Ramos (cell line): ENCODE measurements around the gene INCENP.
"Not testable (repeated sequence)": the region's sequence is repeated elsewhere in the genome, so short reads cannot be mapped to it uniquely, and the experiment has no call there.

Experiments
- in situ Hi-C: fragments of 300-500 bp; cut with MboI; formaldehyde crosslinking; loops from one replicate; pipeline ENCODE4 v1.14.3; 2022; ENCODE audit warnings: low sequenced_read_pairs; ENCODE audit not compliant: unreplicated experiment

INCENP gene

GRCh38 chr11:62153617-62154016, 29.8 kb downstream of the INCENP start:
- in situ Hi-C loops = no loop called here

GRCh38 chr11:62157603-62158002, 33.8 kb downstream of the INCENP start:
- in situ Hi-C loops = no loop called here

GRCh38 chr11:62166371-62166770, 42.6 kb downstream of the INCENP start:
- in situ Hi-C loops = no loop called here

- in situ Hi-C loops = no loop called here
Observed at GRCh38 chr11:62169448-62169847, 45.6 kb downstream of the INCENP start.

- in situ Hi-C loops = loop anchor here (5.0 kb wide), 1 partner anchor 142 kb away; no protein-coding TSS in a partner anchor
Observed at GRCh38 chr11:62169935-62170334, 46.1 kb downstream of the INCENP start.

GRCh38 chr11:62171261-62171723, 47.5 kb downstream of the INCENP start:
- in situ Hi-C loops = loop anchor here (5.0 kb wide), 1 partner anchor 141 kb away; no protein-coding TSS in a partner anchor

- in situ Hi-C loops = loop anchor here (5.0 kb wide), 1 partner anchor 140 kb away; no protein-coding TSS in a partner anchor
Observed at GRCh38 chr11:62172294-62172693, 48.5 kb downstream of the INCENP start.

- in situ Hi-C loops = no loop called here
Observed at GRCh38 chr11:62176766-62177165, 53.0 kb downstream of the INCENP start.

- in situ Hi-C loops = no loop called here
Observed at GRCh38 chr11:62179995-62180394, 56.2 kb downstream of the INCENP start.

GRCh38 chr11:62181097-62181496, 57.3 kb downstream of the INCENP start:
- in situ Hi-C loops = no loop called here

- in situ Hi-C loops = no loop called here
Observed at GRCh38 chr11:62182147-62182891, 58.5 kb downstream of the INCENP start.

GRCh38 chr11:62186195-62186594, 62.4 kb downstream of the INCENP start:
- in situ Hi-C loops = no loop called here

GRCh38 chr11:62190011-62190410, 66.2 kb downstream of the INCENP start, which contains the start of gene SCGB1D1:
Gene SCGB1D1 (plus strand): TSS chr11:62190216. CDS start chr11:62190285, 69 bp downstream.
- in situ Hi-C loops = no loop called here

GRCh38 chr11:62193952-62194351, 70.1 kb downstream of the INCENP start:
- in situ Hi-C loops = no loop called here

- in situ Hi-C loops = not testable (repeated sequence)
Observed at GRCh38 chr11:62195010-62195409, 71.2 kb downstream of the INCENP start.

- in situ Hi-C loops = no loop called here
Observed at GRCh38 chr11:62195945-62196344, 72.1 kb downstream of the INCENP start.

- in situ Hi-C loops = not testable (repeated sequence)
Observed at GRCh38 chr11:62197400-62197799, 73.6 kb downstream of the INCENP start.

- in situ Hi-C loops = no loop called here
Observed at GRCh38 chr11:62201376-62201775, 77.6 kb downstream of the INCENP start.
